Duodenal mucosa (tissue), 2 donors: ENCODE measurements around the gene UBE3A.

Experiments used
- H3K27ac ChIP-seq: one replicate; pipeline ENCODE4 v1.7.0; 2013; ENCODE audit warnings: low read depth, low read length
- H3K27me3 ChIP-seq, 2 donors: one replicate each; pipeline ENCODE4 v1.7.0; 2013; ENCODE audit warnings: low read length in 2 of 2, control low read depth in 1 of 2; ENCODE audit not compliant: insufficient read depth in 2 of 2, control insufficient read depth in 1 of 2
- H3K36me3 ChIP-seq, 2 donors: one replicate each; pipeline ENCODE4 v1.7.0; 2013; ENCODE audit warnings: low read length in 2 of 2, control low read depth in 1 of 2; ENCODE audit not compliant: insufficient read depth in 2 of 2, control insufficient read depth in 1 of 2
- H3K4me1 ChIP-seq, 2 donors: one replicate each; pipeline ENCODE4 v1.7.0; 2013; ENCODE audit warnings: low read length in 2 of 2, control low read depth in 1 of 2; ENCODE audit not compliant: insufficient read depth in 2 of 2, control insufficient read depth in 1 of 2
- H3K4me3 ChIP-seq, 2 donors: one replicate each; pipeline ENCODE4 v1.7.0; 2013; ENCODE audit warnings: low read length in 2 of 2, low read depth in 1 of 2
- H3K9ac ChIP-seq, 2 donors: one replicate each; pipeline ENCODE4 v1.7.0; 2013; ENCODE audit warnings: low read length in 2 of 2, low read depth in 1 of 2
- H3K9me3 ChIP-seq, 2 donors: one replicate each; pipeline ENCODE4 v1.7.0; 2013; ENCODE audit warnings: low read length in 2 of 2, control low read depth in 1 of 2; ENCODE audit not compliant: control insufficient read depth in 1 of 2

Gene UBE3A

GRCh38 chr15:25323420-25323819, 115.4 kb downstream of the UBE3A start:
- no peaks in the 10 kb centered on the region for H3K27me3 ChIP-seq
- H3K4me3 ChIP-seq: no peak overlapping the region
- H3K9me3 ChIP-seq: peaks cover 24 to 30% of the 10 kb centered on the region in 2 donors
- peaks cover 0 to 6% of the 10 kb centered on the region in 2 donors for H3K4me1 ChIP-seq
- no peak overlapping the region for H3K27ac ChIP-seq
- no peaks in the 10 kb centered on the region for H3K36me3 ChIP-seq
- H3K9ac ChIP-seq: no peak overlapping the region

- Histone ChIP-seq H3K9ac (no peak overlapping the region), H3K4me3 (no peak overlapping the region), H3K27ac (no peak overlapping the region), H3K4me1 (no peaks in the 10 kb centered on the region), H3K27me3 (no peaks in the 10 kb centered on the region), H3K9me3 (peaks cover 6 to 11% of the 10 kb centered on the region in 2 donors), H3K36me3 (no peaks in the 10 kb centered on the region)
Observed at GRCh38 chr15:25287823-25288222, 151.0 kb downstream of the UBE3A start.
